ENCODE data around the gene CFAP221.

Gene CFAP221

GRCh38 chr2:119692310-119692709 lies 148.1 kb downstream of the CFAP221 start:
- H3K4me3 ChIP-seq (ENCODE audit: low read depth, low read length): no peak overlapping the region
- 0 out of 2 replicates have a peak, but pooled peaks cover 6% of the 10 kb centered on the region for H3K36me3 ChIP-seq (ENCODE audit: control insufficient read depth, insufficient read depth, low read length)
- no peaks in the 10 kb centered on the region for H3K27me3 ChIP-seq (ENCODE audit: control insufficient read depth, insufficient read depth, low read length)
- no peak overlapping the region for H3K27ac ChIP-seq (ENCODE audit: low read depth, low read length)
- H3K9ac ChIP-seq (ENCODE audit: low read depth, low read length): no peak overlapping the region
- peaks cover 15% of the 10 kb centered on the region for H3K4me1 ChIP-seq (ENCODE audit: control insufficient read depth, insufficient read depth, low read length)
- no peaks in the 10 kb centered on the region for H3K9me3 ChIP-seq (ENCODE audit: control insufficient read depth, insufficient read depth, low read length)

GRCh38 chr2:119692954-119693353 lies 148.7 kb downstream of the CFAP221 start:
- H3K9me3 ChIP-seq (ENCODE audit: control insufficient read depth, insufficient read depth, low read length): no peaks in the 10 kb centered on the region
- H3K27me3 ChIP-seq (ENCODE audit: control insufficient read depth, insufficient read depth, low read length): no peaks in the 10 kb centered on the region
- H3K9ac ChIP-seq (ENCODE audit: low read depth, low read length): no peak overlapping the region
- H3K36me3 ChIP-seq (ENCODE audit: control insufficient read depth, insufficient read depth, low read length): 0 out of 2 replicates have a peak, but pooled peaks cover 2% of the 10 kb centered on the region
- no peak overlapping the region for H3K27ac ChIP-seq (ENCODE audit: low read depth, low read length)
- H3K4me1 ChIP-seq (ENCODE audit: control insufficient read depth, insufficient read depth, low read length): peaks cover 15% of the 10 kb centered on the region
- H3K4me3 ChIP-seq (ENCODE audit: low read depth, low read length): no peak overlapping the region

GRCh38 chr2:119693567-119693966 lies 149.3 kb downstream of the CFAP221 start:
- peaks cover 20% of the 10 kb centered on the region for H3K4me1 ChIP-seq (ENCODE audit: control insufficient read depth, insufficient read depth, low read length)
- H3K27ac ChIP-seq (ENCODE audit: low read depth, low read length): no peak overlapping the region

GRCh38 chr2:119693967-119694366 lies 149.7 kb downstream of the CFAP221 start:
- Histone ChIP-seq H3K27ac (ENCODE audit: low read depth, low read length) (no peak overlapping the region), H3K36me3 (ENCODE audit: control insufficient read depth, insufficient read depth, low read length) (0 out of 2 replicates have a peak, but pooled peaks cover 2% of the 10 kb centered on the region), H3K9me3 (ENCODE audit: control insufficient read depth, insufficient read depth, low read length) (no peaks in the 10 kb centered on the region), H3K27me3 (ENCODE audit: control insufficient read depth, insufficient read depth, low read length) (no peaks in the 10 kb centered on the region), H3K9ac (ENCODE audit: low read depth, low read length) (no peak overlapping the region), H3K4me1 (ENCODE audit: control insufficient read depth, insufficient read depth, low read length) (peaks cover 22% of the 10 kb centered on the region), H3K4me3 (ENCODE audit: low read depth, low read length) (no peak overlapping the region)

More at GRCh38 chr2:119693567-119693966, 149.3 kb downstream of the CFAP221 start:
- Histone ChIP-seq H3K36me3 (ENCODE audit: control insufficient read depth, insufficient read depth, low read length) (0 out of 2 replicates have a peak, but pooled peaks cover 2% of the 10 kb centered on the region), H3K4me3 (ENCODE audit: low read depth, low read length) (no peak overlapping the region), H3K9ac (ENCODE audit: low read depth, low read length) (no peak overlapping the region), H3K27me3 (ENCODE audit: control insufficient read depth, insufficient read depth, low read length) (no peaks in the 10 kb centered on the region), H3K9me3 (ENCODE audit: control insufficient read depth, insufficient read depth, low read length) (no peaks in the 10 kb centered on the region)

GRCh38 chr2:119694470-119694844 lies 150.2 kb downstream of the CFAP221 start:
- no peaks in the 10 kb centered on the region for H3K36me3 ChIP-seq (ENCODE audit: control insufficient read depth, insufficient read depth, low read length)
- no peaks in the 10 kb centered on the region for H3K27me3 ChIP-seq (ENCODE audit: control insufficient read depth, insufficient read depth, low read length)
- H3K27ac ChIP-seq (ENCODE audit: low read depth, low read length): no peak overlapping the region
- H3K4me1 ChIP-seq (ENCODE audit: control insufficient read depth, insufficient read depth, low read length): peaks cover 27% of the 10 kb centered on the region
- H3K9me3 ChIP-seq (ENCODE audit: control insufficient read depth, insufficient read depth, low read length): no peaks in the 10 kb centered on the region
- H3K9ac ChIP-seq (ENCODE audit: low read depth, low read length): no peak overlapping the region
- H3K4me3 ChIP-seq (ENCODE audit: low read depth, low read length): no peak overlapping the region

- no peak overlapping the region for H3K9ac ChIP-seq (ENCODE audit: low read depth, low read length)
- H3K27ac ChIP-seq (ENCODE audit: low read depth, low read length): no peak overlapping the region
- no peaks in the 10 kb centered on the region for H3K36me3 ChIP-seq (ENCODE audit: control insufficient read depth, insufficient read depth, low read length)
- H3K9me3 ChIP-seq (ENCODE audit: control insufficient read depth, insufficient read depth, low read length): no peaks in the 10 kb centered on the region
- no peaks in the 10 kb centered on the region for H3K27me3 ChIP-seq (ENCODE audit: control insufficient read depth, insufficient read depth, low read length)
- no peak overlapping the region for H3K4me3 ChIP-seq (ENCODE audit: low read depth, low read length)
- H3K4me1 ChIP-seq (ENCODE audit: control insufficient read depth, insufficient read depth, low read length): peaks cover 32% of the 10 kb centered on the region
Observed at GRCh38 chr2:119694845-119695521, 150.7 kb downstream of the CFAP221 start.

- H3K27me3 ChIP-seq (ENCODE audit: control insufficient read depth, insufficient read depth, low read length): no peaks in the 10 kb centered on the region
- H3K9ac ChIP-seq (ENCODE audit: low read depth, low read length): no peak overlapping the region
- no peaks in the 10 kb centered on the region for H3K36me3 ChIP-seq (ENCODE audit: control insufficient read depth, insufficient read depth, low read length)
- H3K9me3 ChIP-seq (ENCODE audit: control insufficient read depth, insufficient read depth, low read length): no peaks in the 10 kb centered on the region
- H3K4me1 ChIP-seq (ENCODE audit: control insufficient read depth, insufficient read depth, low read length): peaks cover 42% of the 10 kb centered on the region
- H3K4me3 ChIP-seq (ENCODE audit: low read depth, low read length): no peak overlapping the region
- no peak overlapping the region for H3K27ac ChIP-seq (ENCODE audit: low read depth, low read length)
Observed at GRCh38 chr2:119696005-119696404, 151.8 kb downstream of the CFAP221 start.

- Histone ChIP-seq H3K27ac (ENCODE audit: low read depth, low read length) (no peak overlapping the region), H3K9ac (ENCODE audit: low read depth, low read length) (no peak overlapping the region), H3K4me1 (ENCODE audit: control insufficient read depth, insufficient read depth, low read length) (peaks cover 48% of the 10 kb centered on the region)
Observed at GRCh38 chr2:119696494-119697030, 152.3 kb downstream of the CFAP221 start.

GRCh38 chr2:119697290-119698020 lies 153.2 kb downstream of the CFAP221 start:
- H3K27ac ChIP-seq (ENCODE audit: low read depth, low read length): no peak overlapping the region
- no peak overlapping the region for H3K4me3 ChIP-seq (ENCODE audit: low read depth, low read length)
- H3K9me3 ChIP-seq (ENCODE audit: control insufficient read depth, insufficient read depth, low read length): no peaks in the 10 kb centered on the region
- H3K4me1 ChIP-seq (ENCODE audit: control insufficient read depth, insufficient read depth, low read length): peaks cover 57% of the 10 kb centered on the region
- no peak overlapping the region for H3K9ac ChIP-seq (ENCODE audit: low read depth, low read length)
- no peaks in the 10 kb centered on the region for H3K27me3 ChIP-seq (ENCODE audit: control insufficient read depth, insufficient read depth, low read length)
- no peaks in the 10 kb centered on the region for H3K36me3 ChIP-seq (ENCODE audit: control insufficient read depth, insufficient read depth, low read length)

More at GRCh38 chr2:119696494-119697030, 152.3 kb downstream of the CFAP221 start:
- H3K9me3 ChIP-seq (ENCODE audit: control insufficient read depth, insufficient read depth, low read length): no peaks in the 10 kb centered on the region
- no peaks in the 10 kb centered on the region for H3K27me3 ChIP-seq (ENCODE audit: control insufficient read depth, insufficient read depth, low read length)
- H3K4me3 ChIP-seq (ENCODE audit: low read depth, low read length): no peak overlapping the region
- no peaks in the 10 kb centered on the region for H3K36me3 ChIP-seq (ENCODE audit: control insufficient read depth, insufficient read depth, low read length)

- Histone ChIP-seq H3K27ac (ENCODE audit: low read depth, low read length) (no peak overlapping the region), H3K9me3 (ENCODE audit: control insufficient read depth, insufficient read depth, low read length) (no peaks in the 10 kb centered on the region), H3K4me3 (ENCODE audit: low read depth, low read length) (no peak overlapping the region), H3K27me3 (ENCODE audit: control insufficient read depth, insufficient read depth, low read length) (no peaks in the 10 kb centered on the region), H3K4me1 (ENCODE audit: control insufficient read depth, insufficient read depth, low read length) (peaks cover 60% of the 10 kb centered on the region), H3K36me3 (ENCODE audit: control insufficient read depth, insufficient read depth, low read length) (no peaks in the 10 kb centered on the region), H3K9ac (ENCODE audit: low read depth, low read length) (no peak overlapping the region)
Observed at GRCh38 chr2:119698246-119698645, 154.0 kb downstream of the CFAP221 start.

- Histone ChIP-seq H3K36me3 (ENCODE audit: control insufficient read depth, insufficient read depth, low read length) (no peaks in the 10 kb centered on the region), H3K4me3 (ENCODE audit: low read depth, low read length) (no peak overlapping the region), H3K9me3 (ENCODE audit: control insufficient read depth, insufficient read depth, low read length) (no peaks in the 10 kb centered on the region), H3K27ac (ENCODE audit: low read depth, low read length) (peak overlapping the region; percentile 97), H3K4me1 (ENCODE audit: control insufficient read depth, insufficient read depth, low read length) (peaks cover 58% of the 10 kb centered on the region), H3K9ac (ENCODE audit: low read depth, low read length) (no peak overlapping the region), H3K27me3 (ENCODE audit: control insufficient read depth, insufficient read depth, low read length) (no peaks in the 10 kb centered on the region)
Observed at GRCh38 chr2:119699016-119699606, 154.9 kb downstream of the CFAP221 start.
